NCI-H345 (cell line): ENCODE measurements around the gene KBTBD2.
A peak's percentile ranks its signal among the peaks of the same experiment; 100 is the strongest.
"Not testable (repeated sequence)": the region's sequence is repeated elsewhere in the genome, so short reads cannot be mapped to it uniquely, and the experiment has no call there.

Experiments
- DNase-seq: peaks from one replicate; lab custom pipeline; 2025; lab: John Stamatoyannopoulos, UW

The KBTBD2 gene

GRCh38 chr7:32893207-32893524 is 1.6 kb upstream of the KBTBD2 start:
- DNase-seq = no peak

GRCh38 chr7:32892521-32893206 is 1.1 kb upstream of the KBTBD2 start:
- peak; percentile 52 for DNase-seq

- DNase-seq = peak; percentile 97
These were observed 400 bp upstream of the KBTBD2 start for GRCh38 chr7:32891800-32892520.

- no peak for DNase-seq
These were observed 842 bp downstream of the KBTBD2 start for GRCh38 chr7:32890793-32891042.

- DNase-seq = peak; percentile 43
These were observed 1.4 kb downstream of the KBTBD2 start for GRCh38 chr7:32890010-32890792.

- DNase-seq = no peak
These were observed 3.1 kb downstream of the KBTBD2 start for GRCh38 chr7:32888505-32888904.

DNA sequence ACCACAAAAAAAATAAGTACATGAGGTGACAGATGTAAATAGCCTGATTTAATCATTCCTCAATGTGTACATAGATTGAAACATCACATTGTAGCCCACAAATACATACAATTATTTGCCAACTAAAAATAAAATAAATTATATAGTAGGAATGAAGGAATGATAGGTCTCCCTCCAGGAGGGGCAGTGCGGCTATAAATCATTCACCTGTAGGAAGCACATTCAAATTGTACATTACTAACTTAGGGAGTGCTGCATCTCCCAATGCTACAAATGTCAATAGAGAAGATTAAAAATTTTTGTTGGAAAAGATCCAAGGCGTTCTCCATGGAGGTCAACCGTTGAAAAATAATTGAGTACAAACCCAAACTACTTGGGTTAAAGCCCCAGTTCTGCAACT is 4.2 kb downstream of the KBTBD2 start:
- no peak for DNase-seq

- no peak for DNase-seq
These were observed 10.2 kb downstream of the KBTBD2 start for GRCh38 chr7:32881074-32881982.

- DNase-seq = no peak
These were observed 12.1 kb downstream of the KBTBD2 start for GRCh38 chr7:32879460-32879859.

- DNase-seq = not testable (repeated sequence)
These were observed 13.5 kb downstream of the KBTBD2 start for GRCh38 chr7:32878023-32878422.

GRCh38 chr7:32872421-32872820 is 19.1 kb downstream of the KBTBD2 start:
- DNase-seq = no peak

DNA sequence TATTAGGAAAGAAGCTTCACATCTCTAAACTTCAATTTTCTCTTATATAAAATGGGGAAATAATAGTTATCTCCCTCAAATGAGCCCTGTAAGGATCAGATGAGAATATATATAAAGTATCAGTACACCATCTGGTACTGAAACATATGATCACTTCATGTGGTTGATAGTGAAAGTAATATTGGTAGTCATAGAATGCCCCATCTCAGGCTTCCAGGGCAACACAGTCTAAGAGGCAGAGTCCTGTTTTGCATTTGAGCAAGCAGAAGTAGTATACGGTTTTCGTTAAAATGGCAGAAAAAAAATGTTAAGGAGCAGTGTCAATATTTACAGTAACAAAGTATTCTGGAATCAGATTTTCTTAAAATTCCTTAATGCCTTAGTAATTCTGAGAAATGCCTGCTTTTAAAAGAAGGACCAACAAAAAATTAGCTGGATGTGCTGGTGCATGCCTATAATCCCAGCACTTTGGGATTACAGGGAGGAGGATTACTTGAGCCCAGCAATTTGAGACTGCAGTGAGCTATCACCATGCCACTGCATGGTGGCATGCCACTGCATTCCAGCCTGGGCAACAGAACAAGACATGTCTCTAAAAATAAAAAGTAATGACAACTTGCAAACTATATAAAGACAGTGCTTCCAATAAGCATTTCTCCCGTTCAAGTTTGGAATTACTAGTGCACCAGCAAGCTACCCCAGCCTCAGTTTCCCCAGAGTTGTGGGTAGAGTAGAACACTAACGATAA is 19.8 kb downstream of the KBTBD2 start:
- DNase-seq = no peak

GRCh38 chr7:32870298-32870697 is 21.3 kb downstream of the KBTBD2 start:
- no peak for DNase-seq

DNA sequence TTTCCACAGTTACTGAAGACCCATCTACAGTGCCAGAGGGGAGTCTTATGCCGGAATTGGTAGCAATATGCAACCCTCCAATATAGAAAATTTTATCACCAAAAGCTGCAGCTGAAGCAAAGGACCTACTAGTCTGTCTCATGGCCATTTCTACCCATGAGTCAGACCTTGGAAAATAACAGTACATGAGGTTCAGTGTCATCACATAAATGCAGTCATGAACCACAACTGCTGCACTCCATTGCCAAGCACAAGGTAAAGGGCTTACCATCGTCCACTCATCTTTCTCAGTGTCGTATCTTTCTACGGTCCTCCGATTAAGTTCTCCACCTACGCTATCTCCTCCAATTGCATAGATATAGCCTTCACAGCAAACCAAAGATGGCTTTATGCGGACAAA is 21.8 kb downstream of the KBTBD2 start:
- no peak for DNase-seq

GRCh38 chr7:32868116-32868515 is 23.4 kb downstream of the KBTBD2 start:
- no peak for DNase-seq

- no peak for DNase-seq
These were observed 26.0 kb downstream of the KBTBD2 start for GRCh38 chr7:32865448-32866030.

DNA sequence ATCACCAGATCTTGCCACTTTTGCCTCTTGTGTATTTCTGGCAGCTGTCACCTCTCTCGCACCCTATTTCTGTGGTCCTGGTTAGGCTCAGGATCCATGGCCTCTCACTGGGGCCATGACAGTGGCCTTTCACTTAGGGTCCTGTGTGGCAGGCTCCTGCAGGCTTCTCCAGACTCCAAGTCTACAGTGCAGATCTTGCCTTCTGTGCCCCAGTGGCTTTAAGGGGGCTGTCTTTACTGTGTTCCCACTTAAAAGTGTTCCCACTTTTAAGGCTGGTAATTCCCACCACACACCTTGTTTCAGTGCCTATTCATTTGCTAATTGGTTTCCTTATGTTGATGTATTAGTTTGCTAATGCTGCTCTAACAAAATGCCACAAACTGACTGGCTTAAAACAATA is 27.7 kb downstream of the KBTBD2 start:
- DNase-seq = not testable (repeated sequence)

GRCh38 chr7:32860090-32860489 is 31.5 kb downstream of the KBTBD2 start:
- DNase-seq = no peak

GRCh38 chr7:32858648-32859047 is 32.9 kb downstream of the KBTBD2 start:
- DNase-seq = no peak

DNA sequence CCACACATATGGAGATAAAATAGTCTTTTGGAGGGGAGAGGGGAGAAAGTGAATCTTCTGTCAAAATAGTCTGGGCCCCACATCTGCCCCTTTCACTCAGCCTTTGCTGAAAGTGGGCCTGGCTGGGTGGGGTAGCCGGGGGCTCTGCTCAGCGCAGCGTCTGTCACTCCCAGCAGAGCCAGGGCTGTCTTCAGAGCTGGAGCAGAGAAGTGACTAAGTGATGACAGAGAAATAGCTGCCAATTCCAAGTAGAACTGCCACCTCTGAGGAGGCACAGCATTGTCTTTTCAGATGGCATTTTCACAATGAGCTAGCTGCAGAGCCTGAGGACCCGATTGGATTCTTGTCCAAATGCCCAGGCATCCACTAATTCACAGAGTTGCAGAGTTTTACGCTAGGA is 34.5 kb downstream of the KBTBD2 start:
- DNase-seq = not testable (repeated sequence)
